Osteoblast (primary cell): Measurements from ENCODE around the gene C3orf70. TPM values are rescaled to one million over a fixed set of nuclear protein-coding genes. Genes with fewer than 3 reads are reported as not detected.

Source experiments
- DNase-seq: peaks from one replicate; pipeline ENCODE4 v3.0.0; 2011; ENCODE audit warnings: low spot score, mixed read lengths; ENCODE audit not compliant: insufficient read length; ENCODE audit errors: missing footprints
- H2AFZ ChIP-seq: 2 replicates; pipeline ENCODE4 v1.6.0; 2011; ENCODE audit warnings: mild to moderate bottlenecking, low read length
- H3K27ac ChIP-seq: 2 replicates; pipeline ENCODE4 v1.5.1; 2011; ENCODE audit warnings: mild to moderate bottlenecking, low read depth, low read length, moderate library complexity
- H3K27me3 ChIP-seq: 2 replicates; pipeline ENCODE4 v1.6.0; 2012; ENCODE audit warnings: mild to moderate bottlenecking, control low read depth, inconsistent platforms, low read length, moderate library complexity; ENCODE audit not compliant: insufficient read depth
- H3K36me3 ChIP-seq: 2 replicates; pipeline ENCODE4 v1.5.1; 2011; ENCODE audit warnings: mild to moderate bottlenecking, low read length, control low read depth, moderate library complexity; ENCODE audit not compliant: insufficient read depth
- H3K4me1 ChIP-seq: 2 replicates; pipeline ENCODE4 v1.5.1; 2011; ENCODE audit warnings: mild to moderate bottlenecking, low read length, control low read depth, moderate library complexity; ENCODE audit not compliant: insufficient read depth
- H3K4me2 ChIP-seq: 2 replicates; pipeline ENCODE4 v1.6.0; 2011; ENCODE audit warnings: mild to moderate bottlenecking, low read length; ENCODE audit not compliant: insufficient read depth
- H3K4me3 ChIP-seq: fragments of 200-600 bp; sonication (generic); 3 replicates; pipeline ENCODE4 v1.5.1; 2012; ENCODE audit warnings: mild to moderate bottlenecking, low read length, inconsistent platforms; ENCODE audit not compliant: insufficient read depth
- H3K79me2 ChIP-seq: 2 replicates; pipeline ENCODE4 v1.6.0; 2012; ENCODE audit warnings: mild to moderate bottlenecking, low read length, control low read depth, inconsistent platforms; ENCODE audit not compliant: insufficient read depth
- H3K9me3 ChIP-seq: 2 replicates; pipeline ENCODE4 v1.5.1; 2011; ENCODE audit warnings: low read depth, low read length, control low read depth
- H4K20me1 ChIP-seq: 2 replicates; pipeline ENCODE4 v1.6.0; 2012; ENCODE audit warnings: mild to moderate bottlenecking, low read length, control low read depth; ENCODE audit not compliant: insufficient read depth
- total RNA-seq: library from RNA; depleted of rRNA; stranded (reverse); fragments of >200 nt; gene quantifications from 2 replicates; pipeline ENCODE4 v1.2.3, GENCODE V29; 2012
- TF ChIP-seq, protein P1 (sequence below): IDR thresholded peaks from 2 replicates; pipeline ENCODE4 v1.5.1; 2011; ENCODE audit warnings: mild to moderate bottlenecking, low read depth, low read length, moderate library complexity; ENCODE audit errors: extremely low read depth

Gene C3orf70
- total RNA-seq, 1 donor, result 1.4 TPM

- Histone ChIP-seq H3K36me3 (no peaks in the 10 kb centered on the region), H3K4me2 (peak overlapping the region; percentile 82), H3K27ac (no peak overlapping the region), H4K20me1 (no peaks in the 10 kb centered on the region), H3K4me1 (peaks cover 4% of the 10 kb centered on the region), H3K4me3 (peak overlapping the region; percentile 65), H3K9me3 (no peaks in the 10 kb centered on the region), H3K27me3 (peaks cover 74% of the 10 kb centered on the region), H2AFZ (no peak overlapping the region), H3K79me2 (no peaks in the 10 kb centered on the region)
- TF ChIP-seq, protein P1, sequence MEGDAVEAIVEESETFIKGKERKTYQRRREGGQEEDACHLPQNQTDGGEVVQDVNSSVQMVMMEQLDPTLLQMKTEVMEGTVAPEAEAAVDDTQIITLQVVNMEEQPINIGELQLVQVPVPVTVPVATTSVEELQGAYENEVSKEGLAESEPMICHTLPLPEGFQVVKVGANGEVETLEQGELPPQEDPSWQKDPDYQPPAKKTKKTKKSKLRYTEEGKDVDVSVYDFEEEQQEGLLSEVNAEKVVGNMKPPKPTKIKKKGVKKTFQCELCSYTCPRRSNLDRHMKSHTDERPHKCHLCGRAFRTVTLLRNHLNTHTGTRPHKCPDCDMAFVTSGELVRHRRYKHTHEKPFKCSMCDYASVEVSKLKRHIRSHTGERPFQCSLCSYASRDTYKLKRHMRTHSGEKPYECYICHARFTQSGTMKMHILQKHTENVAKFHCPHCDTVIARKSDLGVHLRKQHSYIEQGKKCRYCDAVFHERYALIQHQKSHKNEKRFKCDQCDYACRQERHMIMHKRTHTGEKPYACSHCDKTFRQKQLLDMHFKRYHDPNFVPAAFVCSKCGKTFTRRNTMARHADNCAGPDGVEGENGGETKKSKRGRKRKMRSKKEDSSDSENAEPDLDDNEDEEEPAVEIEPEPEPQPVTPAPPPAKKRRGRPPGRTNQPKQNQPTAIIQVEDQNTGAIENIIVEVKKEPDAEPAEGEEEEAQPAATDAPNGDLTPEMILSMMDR, result no peak
- no peak for DNase-seq
These were observed 873 bp downstream of the C3orf70 start for GRCh38 chr3:185151964-185152409.

- DNase-seq, result no peak
- Histone ChIP-seq H3K9me3 (no peaks in the 10 kb centered on the region), H2AFZ (no peak overlapping the region), H3K27me3 (peaks cover 74% of the 10 kb centered on the region), H3K36me3 (no peaks in the 10 kb centered on the region), H3K4me1 (peaks cover 4% of the 10 kb centered on the region), H3K4me2 (no peak overlapping the region), H3K4me3 (no peak overlapping the region), H4K20me1 (no peaks in the 10 kb centered on the region), H3K79me2 (no peaks in the 10 kb centered on the region), H3K27ac (no peak overlapping the region)
- TF ChIP-seq, protein P1, result no peak
These were observed 1.5 kb downstream of the C3orf70 start for GRCh38 chr3:185151101-185151963.

- Histone ChIP-seq H3K79me2 (no peaks in the 10 kb centered on the region), H3K27me3 (peaks cover 75% of the 10 kb centered on the region), H4K20me1 (no peaks in the 10 kb centered on the region), H3K4me1 (peaks cover 4% of the 10 kb centered on the region), H3K27ac (no peak overlapping the region), H2AFZ (no peak overlapping the region), H3K36me3 (no peaks in the 10 kb centered on the region), H3K4me3 (no peak overlapping the region), H3K4me2 (no peak overlapping the region), H3K9me3 (no peaks in the 10 kb centered on the region)
- TF ChIP-seq, protein P1, result no peak
- no peak for DNase-seq
These were observed 2.3 kb downstream of the C3orf70 start for GRCh38 chr3:185150561-185150960.

GRCh38 chr3:185149591-185149990 is 3.3 kb downstream of the C3orf70 start:
- Histone ChIP-seq H3K4me1 (peaks cover 4% of the 10 kb centered on the region), H3K27ac (no peak overlapping the region), H3K36me3 (no peaks in the 10 kb centered on the region), H3K79me2 (no peaks in the 10 kb centered on the region), H3K9me3 (no peaks in the 10 kb centered on the region), H3K27me3 (peaks cover 69% of the 10 kb centered on the region), H3K4me2 (no peak overlapping the region), H3K4me3 (no peak overlapping the region), H2AFZ (no peak overlapping the region), H4K20me1 (no peaks in the 10 kb centered on the region)
- TF ChIP-seq, protein P1, result no peak
- DNase-seq, result no peak
